NCI-H524 treated with DMSO at 0.1 percent for 48 hours (cell line): ENCODE results near the gene ZSWIM8.

Source experiments
- DNase-seq: peaks from one replicate; lab custom pipeline; 2025; lab: John Stamatoyannopoulos, UW

The ZSWIM8 gene

DNA sequence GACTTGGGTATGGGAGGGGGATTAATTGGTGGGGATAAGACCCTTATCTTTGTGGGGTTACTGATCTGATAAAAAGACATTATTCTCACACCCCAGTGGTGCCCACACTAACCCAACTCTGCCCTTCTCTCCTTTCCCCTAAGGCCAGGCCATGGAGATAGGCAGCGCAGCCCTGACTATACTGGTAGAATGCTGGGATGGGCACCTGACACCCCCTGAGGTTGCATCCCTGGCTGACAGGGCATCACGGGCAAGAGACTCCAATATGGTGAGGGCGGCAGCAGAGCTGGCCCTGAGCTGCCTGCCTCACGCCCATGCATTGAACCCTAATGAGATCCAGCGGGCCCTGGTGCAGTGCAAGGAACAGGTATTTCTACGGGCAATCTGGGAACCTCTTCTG, 12.7 kb downstream of the ZSWIM8 start:
- no peak for DNase-seq

- DNase-seq: no peak
Measured at GRCh38 chr10:73798927-73799560, 13.6 kb downstream of the ZSWIM8 start.

GRCh38 chr10:73799899-73800559, 14.6 kb downstream of the ZSWIM8 start:
- no peak for DNase-seq

- no peak for DNase-seq
Measured at GRCh38 chr10:73800560-73801252, 15.3 kb downstream of the ZSWIM8 start.

DNA sequence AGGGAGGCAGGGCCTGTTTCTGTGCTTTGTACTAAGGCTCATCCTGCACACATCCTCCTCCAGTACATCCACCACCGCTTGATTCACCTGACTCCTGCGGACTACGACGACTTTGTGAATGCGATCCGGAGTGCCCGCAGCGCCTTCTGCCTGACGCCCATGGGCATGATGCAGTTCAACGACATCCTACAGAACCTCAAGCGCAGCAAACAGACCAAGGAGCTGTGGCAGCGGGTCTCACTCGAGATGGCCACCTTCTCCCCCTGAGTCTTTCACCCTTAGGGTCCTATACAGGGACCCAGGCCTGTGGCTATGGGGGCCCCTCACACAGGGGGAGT, 15.8 kb downstream of the ZSWIM8 start:
- no peak for DNase-seq

- DNase-seq: no peak
Measured at GRCh38 chr10:73802276-73802991, 17.0 kb downstream of the ZSWIM8 start.

DNA sequence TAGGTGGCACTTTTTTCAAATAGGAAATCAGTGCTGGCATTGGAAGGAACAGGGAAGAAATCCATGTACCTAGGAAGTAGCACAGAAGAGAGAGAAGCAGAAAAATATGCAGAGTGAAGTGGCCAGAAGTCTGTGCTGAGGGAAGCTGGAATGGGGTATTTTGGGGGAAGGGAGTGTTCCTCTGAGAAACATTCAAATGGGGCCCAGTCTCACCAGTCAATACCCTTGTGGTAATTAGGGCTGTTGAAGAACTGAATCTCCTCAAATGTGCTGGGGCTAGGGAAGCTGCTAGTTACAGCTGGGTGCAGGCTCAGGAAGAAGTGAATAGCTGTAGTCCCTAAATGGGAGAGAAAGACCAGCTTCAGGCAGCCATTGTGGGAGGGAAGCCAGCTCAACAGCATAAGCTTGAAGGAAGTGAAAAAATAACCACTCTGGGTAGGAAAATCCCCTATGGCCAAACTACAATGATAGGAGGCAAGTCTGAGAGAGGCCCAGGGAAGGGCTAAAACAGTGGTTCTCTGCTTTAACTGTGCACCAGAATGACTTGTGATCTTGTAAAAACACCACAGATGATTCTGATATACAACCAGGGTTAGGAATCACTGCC, 18.4 kb downstream of the ZSWIM8 start:
- DNase-seq: no peak

DNA sequence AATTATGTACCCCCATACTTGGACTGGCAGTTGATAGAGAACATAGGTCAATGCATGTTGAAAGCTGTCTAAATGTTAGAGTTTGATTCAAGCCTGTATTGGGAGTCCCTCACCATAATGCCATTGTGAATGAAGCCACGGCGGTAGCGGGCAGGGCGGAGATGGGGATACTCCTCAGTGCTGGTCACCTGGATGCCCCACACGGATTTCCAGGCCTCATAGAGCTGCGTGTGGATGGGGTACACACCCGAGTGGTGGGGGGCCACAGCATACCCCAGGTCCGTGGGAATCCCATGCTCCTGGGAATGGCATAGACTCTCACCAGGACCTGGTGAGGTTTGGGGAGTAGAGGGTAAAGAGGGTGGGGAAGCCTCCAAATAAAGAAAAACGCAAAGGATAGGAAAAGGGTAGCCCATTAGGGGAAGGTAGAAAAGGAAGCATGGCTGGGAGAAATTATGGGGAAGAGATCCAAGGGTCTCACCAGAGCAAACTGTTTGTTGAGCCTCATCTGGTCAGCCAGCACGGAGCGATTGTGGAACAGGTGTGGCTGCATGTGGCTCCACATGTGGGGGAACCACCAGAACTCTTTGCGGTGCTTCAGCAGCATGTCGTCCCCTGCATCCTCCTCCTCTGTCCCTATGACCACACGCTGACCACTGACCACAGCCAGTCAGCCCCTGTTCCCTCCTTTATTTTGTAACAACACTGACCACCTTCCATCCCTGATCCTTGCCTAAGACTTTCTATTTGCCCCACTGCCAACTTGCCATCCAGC, 21.0 kb downstream of the ZSWIM8 start:
- DNase-seq: no peak

DNA sequence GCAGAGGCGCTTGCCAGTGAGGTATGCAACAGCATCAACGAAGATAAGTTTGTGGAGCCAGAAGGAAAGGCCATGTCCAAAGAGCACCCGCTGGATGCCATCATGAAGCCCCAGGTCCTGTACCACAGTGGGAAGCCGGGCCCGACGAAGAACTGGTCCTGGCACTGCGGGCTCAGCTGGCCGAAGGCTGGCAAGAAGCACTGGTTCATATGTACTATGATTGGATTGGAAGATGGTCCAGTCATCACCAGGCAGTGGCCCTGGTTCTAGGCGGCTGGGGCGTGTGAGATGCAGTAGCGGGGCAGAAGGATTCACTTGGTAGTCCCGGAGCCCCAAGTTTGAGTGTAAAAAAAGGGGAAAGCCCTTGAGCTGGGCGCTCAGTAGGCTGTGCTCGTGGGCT, 22.1 kb downstream of the ZSWIM8 start:
- no peak for DNase-seq

GRCh38 chr10:73808021-73808815, 22.8 kb downstream of the ZSWIM8 start:
- no peak for DNase-seq

DNA sequence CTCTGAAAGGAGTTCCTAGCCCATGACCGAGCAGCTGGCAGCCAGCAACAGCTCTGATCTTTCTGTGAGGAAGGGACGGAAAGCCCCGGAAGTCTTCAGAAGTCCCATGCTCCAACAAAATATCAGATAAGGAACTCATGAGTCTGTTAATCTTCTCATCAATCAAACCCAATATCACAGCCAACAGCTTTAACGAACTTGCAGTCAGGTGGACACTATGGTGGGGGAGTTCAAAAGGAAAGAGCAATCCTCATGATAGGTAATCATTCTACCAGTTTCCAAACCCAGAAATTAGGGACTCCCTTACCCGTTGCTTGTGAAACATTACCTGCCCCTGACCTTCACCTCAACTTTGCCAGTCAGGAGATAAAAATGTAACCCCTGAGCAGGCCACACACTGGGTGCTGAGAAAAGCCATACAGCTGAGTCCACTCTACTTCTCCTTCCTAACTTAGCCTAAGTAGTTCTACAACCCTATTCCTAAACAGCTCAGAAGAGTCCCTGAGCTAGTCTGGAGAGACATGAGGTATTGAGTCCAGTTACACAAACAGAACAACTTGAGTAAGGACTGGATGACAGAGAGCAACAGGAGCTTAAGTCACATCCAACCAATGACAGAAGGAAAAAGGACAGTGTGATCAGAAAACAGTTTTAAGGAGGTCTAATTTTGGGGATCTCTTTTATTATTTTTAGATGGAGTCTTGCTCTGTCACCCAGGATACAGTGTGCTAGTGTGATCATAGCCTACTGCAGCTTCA, 23.8 kb downstream of the ZSWIM8 start:
- no peak for DNase-seq

- DNase-seq: no peak
Measured at GRCh38 chr10:73810358-73810734, 24.9 kb downstream of the ZSWIM8 start.

DNA sequence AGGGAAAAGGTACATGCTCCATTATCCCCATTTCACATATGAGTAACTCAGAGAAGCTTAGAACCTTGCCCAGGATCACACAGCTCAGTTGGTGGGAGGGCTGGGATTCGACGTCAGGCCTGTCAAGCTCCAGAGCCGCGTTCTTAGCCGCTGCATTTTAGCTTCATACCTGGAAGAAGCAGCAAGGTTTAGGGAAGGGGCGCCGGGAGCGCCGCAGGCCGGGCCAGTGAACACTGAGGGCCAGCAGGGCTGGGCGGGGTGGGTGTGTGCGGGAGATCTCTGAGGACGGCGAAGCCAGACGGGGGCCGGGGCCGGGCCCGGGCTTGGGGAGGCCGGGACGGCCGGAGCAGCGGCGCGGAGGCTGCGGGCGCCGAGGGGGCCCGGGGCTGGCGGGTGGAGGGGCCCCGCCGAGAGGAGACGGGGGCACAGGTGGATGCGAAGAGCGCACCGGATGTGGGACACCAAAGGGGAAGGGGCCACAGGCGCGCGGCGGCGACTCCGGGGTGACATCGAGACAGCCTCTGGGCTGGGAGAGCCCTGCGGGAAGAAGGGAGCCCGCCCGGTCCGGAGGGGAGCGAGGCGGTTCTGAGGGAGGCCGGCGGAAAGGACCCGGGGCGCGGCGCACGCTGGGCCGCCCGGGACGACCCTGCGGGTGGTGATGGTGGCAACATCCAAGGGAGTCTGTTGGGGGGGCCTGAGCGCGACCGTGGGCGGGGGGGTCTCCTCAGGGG, 25.5 kb downstream of the ZSWIM8 start:
- DNase-seq: no peak

DNA sequence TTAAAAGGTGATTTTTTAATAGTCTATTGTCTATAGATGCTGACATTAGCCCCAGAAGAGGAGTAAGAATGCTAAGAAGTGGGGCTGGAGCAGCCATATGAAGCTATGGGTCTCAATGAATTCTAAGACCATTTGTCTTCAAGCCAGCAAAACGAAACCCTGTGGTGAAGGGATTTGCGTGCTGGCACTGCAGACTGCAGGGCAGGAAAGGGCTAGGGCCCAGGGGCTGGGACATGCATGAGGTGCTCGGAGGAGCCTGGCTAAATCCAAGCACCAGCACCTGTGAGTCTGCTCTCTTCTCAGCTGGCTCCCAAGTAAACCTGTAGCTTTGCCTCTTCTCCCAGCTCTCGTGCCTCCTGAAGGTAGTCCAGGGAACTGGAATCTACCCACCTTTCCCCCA, 27.3 kb downstream of the ZSWIM8 start:
- no peak for DNase-seq

DNA sequence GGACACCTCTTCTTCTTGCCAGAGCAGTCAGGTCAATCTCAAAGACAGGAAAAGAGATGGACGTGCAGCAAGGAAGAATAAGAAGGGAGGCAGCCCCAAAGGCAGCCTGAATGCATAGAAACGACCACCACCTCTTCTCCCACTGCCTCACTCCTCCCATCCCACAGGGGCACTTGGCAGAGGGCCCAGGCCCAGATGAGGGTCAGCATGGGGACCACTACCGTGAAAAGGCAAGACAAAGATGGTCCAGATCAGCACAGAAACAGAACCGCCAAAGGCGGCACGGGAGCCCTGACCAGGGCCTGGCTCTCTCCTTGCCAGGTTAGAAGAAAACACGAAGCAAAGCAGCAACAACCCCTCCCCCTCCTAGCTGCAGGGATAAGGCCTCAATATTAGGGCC, 27.9 kb downstream of the ZSWIM8 start:
- no peak for DNase-seq

- DNase-seq: no peak
Measured at GRCh38 chr10:73814276-73814895, 29.0 kb downstream of the ZSWIM8 start.

GRCh38 chr10:73814896-73815718, 29.7 kb downstream of the ZSWIM8 start:
- DNase-seq: no peak

GRCh38 chr10:73815719-73816030, 30.3 kb downstream of the ZSWIM8 start:
- no peak for DNase-seq
